ENCODE measurements around the gene ZNF546.
"Not testable (repeated sequence)": the region's sequence is repeated elsewhere in the genome, so short reads cannot be mapped to it uniquely, and the experiment has no call there.

Gene ZNF546

DNA sequence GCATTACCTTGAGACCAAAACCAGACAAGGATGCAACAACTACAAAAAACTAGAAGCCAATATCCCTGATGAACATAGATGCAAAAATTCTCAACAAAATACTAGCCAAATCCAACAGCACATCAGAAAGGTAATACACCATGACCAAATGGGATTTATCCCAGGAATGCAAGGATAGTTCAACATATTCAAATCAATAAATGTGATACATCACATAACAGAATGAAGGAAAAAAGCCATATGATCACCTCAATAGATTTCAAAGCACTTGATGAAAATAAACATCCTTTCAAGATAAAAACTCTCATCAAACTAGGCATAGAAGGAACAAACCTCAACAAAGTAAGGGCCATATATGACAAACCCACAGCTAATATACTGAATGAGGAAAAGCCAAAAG is 10.2 kb upstream of the ZNF546 start:
- no peak for DNase-seq (ENCODE audit: low read depth)

DNA sequence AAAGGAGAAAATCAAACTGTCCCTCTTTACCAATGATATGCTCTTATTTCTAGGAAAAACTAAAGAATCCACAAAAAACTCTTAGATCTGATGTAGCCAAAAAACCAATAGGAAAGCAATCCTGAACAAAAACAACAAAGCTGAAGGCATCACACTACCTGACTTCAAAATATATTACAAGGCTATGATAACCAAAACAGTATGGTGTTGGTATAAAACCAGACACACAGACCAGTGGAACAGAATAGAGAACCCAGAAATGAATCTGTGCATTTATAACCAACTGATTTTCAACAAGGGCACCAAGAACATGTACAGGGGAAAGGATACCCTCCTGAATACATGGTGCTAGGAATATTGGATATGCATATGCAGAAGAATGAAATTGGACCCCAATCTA is 9.7 kb upstream of the ZNF546 start:
- DNase-seq (ENCODE audit: low read depth): no peak

DNA sequence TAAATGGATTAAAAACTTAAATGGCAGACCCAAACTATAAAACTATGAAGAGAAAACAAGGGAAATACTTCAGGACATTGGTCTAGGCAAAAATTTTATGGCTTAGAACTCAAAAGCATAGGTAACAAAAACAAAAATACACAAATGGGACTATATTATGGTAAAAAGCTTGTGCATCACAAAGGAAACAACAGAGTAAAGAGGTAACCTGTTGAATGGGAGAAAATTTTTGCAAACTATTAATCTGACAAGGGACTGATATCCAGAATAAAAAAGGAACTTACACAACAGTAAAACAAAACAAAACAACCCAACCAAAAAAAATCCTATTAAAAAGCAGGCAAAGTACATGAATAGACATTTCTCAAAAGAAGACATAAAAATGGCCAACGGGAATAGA is 9.3 kb upstream of the ZNF546 start:
- DNase-seq (ENCODE audit: low read depth): no peak

DNA sequence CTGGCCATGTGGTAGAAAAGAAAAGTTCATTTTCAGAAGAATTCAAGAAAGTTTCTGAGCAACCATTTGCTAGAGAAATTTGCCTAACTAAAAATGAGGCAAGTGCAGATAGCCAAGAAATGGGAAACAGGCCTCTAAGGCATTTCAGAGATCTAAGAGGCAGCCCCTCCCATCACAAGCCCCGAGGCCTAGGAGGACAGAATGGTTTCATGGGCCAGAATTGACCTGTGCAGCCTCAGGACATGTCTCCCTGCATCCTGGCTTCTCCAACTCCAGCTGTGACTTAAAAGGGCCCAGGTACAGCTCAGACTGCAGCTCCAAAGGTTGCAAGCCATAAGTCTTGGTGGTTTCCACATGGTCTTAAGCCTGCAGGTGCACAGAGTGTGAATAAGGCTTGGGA is 3.3 kb upstream of the ZNF546 start:
- no peak for DNase-seq (ENCODE audit: low read depth)

DNA sequence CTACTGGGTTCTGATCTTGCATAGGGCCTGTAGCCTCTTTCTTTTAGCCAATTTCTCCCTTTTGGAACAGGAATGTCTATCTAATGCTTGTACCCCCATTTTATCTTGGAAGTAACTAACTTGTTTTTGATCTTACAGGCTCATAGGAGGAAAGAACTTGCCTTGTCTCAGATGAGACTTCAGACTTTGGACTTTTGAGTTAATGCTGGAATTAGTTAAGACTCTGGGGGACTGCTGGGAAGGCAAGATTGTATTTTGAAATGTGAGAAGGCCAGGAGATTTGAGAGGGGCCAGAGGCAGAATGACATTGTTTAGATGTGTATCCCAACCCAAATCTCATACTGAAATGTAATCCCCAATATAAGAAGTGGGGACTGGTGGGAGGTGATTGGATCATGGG is 2.5 kb upstream of the ZNF546 start:
- no peak for DNase-seq (ENCODE audit: low read depth)

DNA sequence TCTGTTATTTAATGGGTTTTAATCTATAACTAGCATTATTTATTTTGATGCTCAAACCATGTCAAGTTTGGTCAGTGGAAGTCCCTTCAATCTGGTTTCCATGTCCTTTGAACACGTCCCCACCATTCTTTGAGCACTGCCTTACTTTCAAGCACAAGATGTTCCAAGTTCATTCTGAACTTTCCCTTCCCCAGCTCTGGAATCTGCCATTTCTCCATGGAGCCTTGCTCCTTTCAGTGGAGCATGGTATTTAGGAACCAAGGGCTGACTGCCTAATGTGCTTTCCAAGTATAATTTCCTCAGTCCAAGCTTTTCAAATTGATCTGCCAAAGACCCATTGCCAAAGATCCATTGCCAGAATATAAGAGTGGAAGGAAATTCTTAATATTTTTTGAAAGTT is 1.1 kb upstream of the ZNF546 start:
- no peak for DNase-seq (ENCODE audit: low read depth)

DNA sequence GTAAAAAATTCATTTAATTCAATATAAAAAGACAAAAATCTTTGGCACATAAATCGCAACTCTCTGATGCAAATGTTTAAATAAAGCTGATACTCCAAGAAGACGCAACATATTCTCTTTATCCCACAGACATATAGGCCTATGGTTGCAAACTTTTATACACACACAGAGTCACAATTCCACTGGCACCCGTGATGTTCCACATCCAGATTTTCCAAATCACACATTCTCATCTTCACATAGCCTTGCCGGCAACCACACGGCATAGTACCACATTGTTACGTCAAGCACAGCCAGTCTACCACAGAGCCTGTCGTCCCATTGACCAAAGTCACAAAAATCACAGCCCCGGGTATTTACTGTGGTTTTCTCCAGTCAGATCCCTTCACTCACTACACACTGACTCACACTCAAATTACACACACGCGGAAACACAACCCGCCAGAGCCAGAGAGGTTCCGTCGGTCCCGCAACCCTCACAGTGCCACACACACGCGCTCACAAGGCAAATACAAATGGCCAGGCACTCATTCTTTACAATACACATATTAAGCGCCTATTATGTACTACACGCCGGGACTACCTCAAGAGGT is 546 bp upstream of the ZNF546 start:
- no peak for DNase-seq (ENCODE audit: low read depth)

DNA sequence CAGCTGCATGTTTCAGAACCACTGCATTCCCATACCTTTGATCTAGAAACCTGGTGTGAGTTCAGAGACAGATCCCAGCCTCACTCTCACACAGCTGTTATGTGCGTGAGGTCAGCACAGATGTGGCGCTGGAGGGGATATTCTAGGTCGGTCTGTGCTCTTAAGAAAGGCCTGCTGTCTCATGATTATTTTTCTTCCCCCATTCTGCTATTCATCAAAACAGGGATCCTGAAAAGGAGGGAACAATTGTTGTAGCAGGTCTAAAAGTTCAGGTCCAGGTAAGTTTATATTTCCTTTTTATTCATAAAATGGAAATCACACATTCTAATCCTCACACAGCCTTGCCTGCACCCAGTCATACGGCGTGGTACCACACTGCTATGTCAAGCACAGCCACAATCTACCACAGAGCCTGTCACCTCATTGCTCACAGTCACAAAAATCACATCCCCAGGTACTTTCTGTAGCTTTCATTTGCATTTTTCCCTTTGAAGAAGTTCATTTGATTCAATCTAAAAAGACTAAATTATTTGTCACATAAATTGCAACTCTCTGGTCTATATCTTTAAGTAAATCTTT is 867 bp downstream of the ZNF546 start:
- no peak for DNase-seq (ENCODE audit: low read depth)

DNA sequence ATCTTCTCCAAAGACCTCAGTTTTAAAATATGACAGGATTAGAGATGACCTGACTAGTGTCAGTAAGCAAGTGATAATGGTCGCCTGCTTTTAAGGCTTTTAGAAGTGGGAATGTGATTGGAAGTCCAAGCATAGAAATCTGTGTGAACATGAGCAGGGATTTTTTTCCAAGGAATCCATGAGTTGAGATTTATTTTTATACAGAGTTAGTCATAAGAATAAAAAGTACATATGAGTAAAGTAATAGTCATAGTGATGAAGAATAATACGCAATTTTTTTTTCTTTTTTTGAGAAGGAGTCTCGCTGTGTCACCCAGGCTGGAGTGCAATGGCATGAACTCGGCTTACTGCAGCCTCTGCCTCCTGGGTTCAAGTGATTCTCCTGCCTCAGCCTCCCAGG is 1.6 kb downstream of the ZNF546 start:
- DNase-seq (ENCODE audit: low read depth): no peak

DNA sequence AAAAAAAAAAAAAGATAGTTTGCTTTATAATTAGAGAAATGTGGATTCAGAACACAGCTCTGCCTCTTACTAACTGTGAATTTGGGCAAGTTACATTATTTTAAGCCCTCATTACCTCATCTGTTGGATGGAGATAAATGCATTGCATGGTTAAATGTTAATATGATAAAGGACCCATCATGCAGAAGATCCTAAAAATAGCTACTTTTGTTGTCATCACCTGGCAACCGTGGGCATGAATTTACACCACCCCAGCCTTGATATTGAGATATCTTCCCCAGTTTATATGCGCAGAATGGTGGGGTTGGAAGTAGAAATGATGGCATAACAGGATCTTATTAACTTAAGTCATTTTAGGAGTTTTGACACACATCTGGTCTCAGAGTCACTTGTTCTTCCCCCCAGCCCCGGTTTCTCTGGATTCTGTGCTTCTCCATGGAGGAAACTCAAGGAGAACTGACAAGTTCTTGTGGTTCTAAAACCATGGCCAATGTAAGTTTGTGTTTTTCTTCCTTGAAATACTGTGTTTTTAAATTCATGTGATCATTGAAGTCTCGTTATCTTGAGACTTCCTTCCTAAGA is 8.9 kb downstream of the ZNF546 start:
- no peak for DNase-seq (ENCODE audit: low read depth)

DNA sequence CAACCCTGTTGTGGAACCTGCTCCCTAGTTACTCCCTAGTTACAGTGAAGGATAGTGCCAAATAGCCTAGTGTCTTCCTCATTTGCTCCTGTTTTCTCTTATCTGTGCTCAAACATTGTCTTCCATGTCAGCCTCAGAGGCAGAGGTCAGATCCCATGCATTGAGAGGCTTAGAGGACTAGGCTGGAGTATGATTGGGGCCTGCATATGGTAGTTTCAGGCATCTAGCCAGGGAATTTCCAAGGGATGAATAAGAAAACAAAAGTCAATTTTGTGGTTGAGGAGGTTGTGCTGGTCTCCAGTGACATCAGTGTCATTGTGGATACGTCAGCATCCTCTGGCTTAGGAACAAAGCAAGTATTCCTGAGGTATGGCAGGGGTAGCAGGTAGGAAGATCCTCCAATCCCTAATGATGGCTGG is 9.4 kb downstream of the ZNF546 start:
- no peak for DNase-seq (ENCODE audit: low read depth)

DNA sequence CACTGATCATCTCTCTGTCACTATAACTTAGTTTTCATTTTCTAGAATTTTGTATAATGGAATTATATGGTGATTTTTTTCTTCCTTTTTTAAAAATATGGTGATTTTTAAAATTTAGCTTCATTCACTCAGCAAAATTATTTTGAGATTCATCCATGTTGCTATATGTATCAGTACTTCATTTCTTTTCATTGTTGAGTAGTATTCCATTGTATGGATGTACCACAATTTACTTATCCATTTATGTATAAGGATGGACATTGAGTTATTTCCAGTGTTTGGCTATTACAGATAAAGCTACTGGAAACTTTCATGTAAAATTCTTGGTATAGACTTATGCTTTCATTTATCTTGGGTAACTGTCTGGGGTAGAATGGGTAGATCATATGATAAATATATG is 12.8 kb downstream of the ZNF546 start:
- no peak for DNase-seq (ENCODE audit: low read depth)

DNA sequence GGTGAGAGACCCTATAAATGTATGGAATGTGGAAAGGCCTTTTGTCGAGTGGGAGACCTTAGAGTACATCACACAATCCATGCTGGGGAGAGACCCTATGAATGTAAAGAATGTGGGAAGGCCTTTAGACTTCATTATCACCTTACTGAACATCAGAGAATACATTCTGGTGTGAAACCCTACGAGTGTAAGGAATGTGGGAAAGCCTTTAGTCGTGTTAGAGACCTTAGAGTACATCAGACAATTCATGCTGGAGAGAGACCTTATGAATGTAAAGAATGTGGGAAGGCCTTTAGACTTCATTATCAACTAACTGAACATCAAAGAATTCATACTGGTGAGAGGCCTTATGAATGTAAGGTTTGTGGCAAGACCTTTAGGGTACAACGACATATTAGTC is 17.1 kb downstream of the ZNF546 start:
- DNase-seq (ENCODE audit: low read depth): no peak

DNA sequence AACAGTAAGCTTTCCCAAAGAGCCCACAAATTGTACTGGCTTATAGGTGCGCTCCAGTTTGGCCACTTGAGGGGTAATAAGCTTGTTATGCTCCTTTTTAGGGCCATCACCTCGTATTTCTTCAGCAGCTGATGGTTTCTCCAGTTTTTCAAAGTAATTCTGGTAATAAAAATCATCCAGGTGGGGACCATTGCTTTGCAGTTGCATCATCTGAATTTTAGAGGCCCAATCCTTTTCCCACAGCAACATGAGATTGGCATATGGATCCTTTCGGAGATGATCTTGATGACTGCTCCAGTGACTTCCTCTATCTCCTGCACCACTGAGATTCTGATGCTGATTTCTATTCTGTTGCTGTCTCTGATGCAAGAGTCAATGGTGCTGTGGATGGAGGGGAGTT is 27.1 kb downstream of the ZNF546 start:
- DNase-seq (ENCODE audit: low read depth): no peak

DNA sequence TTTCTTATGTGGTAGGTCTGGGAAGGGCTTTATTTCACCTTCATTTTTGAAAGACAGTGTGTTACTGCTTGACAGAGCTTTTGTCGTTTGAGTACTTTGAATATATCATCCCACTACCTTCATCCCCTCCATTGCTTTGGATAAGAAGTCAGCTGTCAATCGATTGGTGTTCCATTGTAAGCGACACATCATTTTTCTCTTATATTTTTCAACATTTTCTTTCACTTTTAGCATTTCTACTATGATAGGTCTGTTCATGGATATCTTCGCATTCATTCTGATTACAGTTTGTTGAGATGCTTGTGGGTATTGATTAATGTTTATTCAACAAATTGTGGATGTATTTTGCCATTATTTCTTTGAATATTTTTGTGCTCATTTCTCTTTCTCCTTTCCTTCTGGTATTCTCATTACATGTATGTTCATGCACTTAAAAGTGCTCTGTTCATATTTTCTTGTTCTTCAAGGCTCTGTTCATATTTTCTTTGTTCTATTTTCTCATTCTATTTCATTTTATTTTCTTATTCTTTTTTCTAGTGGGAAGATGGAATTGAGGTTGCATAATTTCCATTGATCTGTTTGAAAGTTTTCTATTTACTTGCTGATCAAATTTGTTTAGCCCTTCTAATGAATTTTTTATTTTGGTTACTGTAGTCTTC is 29.2 kb downstream of the ZNF546 start:
- no peak for DNase-seq (ENCODE audit: low read depth)

DNA sequence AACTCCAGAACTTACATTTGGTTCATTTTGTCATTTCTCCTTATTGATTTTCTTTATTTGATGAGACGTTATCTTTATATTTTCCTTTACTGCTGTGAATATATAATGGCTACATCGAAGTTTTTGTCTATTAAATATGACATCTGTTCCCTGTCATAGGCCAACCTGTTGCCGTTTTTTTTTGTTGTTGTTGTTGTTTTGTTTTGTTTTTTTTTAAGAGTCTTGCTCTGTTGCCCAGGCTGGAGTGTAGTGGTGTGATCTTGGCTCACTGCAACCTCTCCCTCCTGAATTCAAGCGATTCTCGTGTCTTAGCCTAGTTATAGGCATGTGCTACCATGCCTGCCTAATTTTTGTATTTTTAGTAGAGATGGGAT is 29.7 kb downstream of the ZNF546 start:
- no peak for DNase-seq (ENCODE audit: low read depth)

DNA sequence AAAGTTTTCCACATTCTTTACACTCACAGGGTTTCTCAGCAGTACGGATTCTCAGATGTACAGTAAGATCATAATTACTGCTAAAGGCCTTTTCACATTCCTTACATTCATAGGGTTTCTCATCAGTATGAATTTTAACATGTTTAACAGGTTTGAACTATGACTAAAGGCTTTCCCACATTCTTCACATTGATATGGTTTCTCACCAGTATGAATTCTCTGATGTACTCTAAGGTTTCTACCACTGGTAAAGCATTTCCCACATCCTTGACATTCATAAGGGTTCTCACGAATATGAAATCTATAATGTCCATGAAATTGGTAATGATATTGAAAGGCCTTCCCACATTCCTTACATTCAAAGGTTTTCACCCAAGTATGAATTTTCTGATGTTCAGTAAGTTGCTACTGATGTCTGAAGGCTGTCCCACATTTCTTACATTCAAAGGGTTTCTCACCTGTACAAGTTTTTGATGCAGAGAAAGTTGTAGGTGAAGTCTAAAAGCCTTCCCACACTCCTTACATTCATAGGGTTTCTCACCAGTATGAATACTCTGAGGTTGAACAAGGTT is 37.2 kb downstream of the ZNF546 start:
- DNase-seq (ENCODE audit: low read depth): no peak

DNA sequence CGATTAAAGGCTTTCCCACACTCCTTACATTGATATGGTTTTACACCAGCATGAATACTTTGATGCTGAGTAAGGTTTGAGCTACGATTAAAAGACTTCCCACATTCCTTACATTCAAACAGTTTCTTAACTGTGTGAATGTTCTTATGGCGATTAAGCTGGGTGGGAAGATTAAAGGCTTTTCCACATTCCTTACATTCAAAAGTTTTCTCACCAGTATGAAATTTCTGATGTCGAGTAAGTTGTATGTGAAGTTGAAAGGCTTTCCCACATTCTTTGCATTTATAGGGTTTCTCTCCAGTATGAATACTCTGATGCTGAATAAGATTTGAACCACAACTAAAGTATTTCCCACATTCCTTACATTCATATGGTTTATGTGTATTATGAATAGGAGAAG is 39.1 kb downstream of the ZNF546 start:
- no peak for DNase-seq (ENCODE audit: low read depth)

DNA sequence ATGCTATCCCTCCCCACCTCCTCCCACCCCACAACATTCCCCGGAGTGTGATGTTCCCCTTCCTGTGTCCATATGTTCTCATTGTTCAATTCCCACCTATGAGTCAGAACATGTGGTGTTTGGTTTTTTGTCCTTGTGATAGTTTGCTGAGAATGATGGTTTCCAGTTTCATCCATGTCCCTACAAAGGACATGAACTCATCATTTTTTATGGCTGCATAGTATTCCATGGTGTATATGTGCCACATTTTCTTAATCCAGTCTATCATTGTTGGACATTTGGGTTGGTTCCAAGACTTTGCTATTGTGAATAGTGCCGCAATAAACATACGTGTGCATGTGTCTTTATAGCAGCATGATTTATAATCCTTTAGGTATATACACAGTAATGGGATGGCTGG is 41.2 kb downstream of the ZNF546 start:
- DNase-seq (ENCODE audit: low read depth): not testable (repeated sequence)

DNA sequence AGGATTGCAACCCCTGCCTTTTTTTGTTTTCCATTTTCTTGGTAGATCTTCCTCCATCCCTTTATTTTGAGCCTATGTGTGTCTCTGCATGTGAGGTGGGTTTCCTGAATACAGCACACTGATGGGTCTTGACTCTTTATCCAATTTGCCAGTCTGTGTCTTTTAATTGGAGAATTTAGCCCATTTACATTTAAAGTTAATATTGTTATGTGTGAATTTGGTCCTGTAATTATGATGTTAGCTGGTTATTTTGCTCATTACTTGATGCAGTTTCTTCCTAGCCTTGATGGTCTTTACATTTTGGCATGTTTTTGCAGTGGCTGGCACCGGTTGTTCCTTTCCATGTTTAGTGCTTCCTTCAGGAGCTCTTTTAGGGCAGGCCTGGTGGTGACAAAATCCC is 44.9 kb downstream of the ZNF546 start:
- DNase-seq (ENCODE audit: low read depth): not testable (repeated sequence)

DNA sequence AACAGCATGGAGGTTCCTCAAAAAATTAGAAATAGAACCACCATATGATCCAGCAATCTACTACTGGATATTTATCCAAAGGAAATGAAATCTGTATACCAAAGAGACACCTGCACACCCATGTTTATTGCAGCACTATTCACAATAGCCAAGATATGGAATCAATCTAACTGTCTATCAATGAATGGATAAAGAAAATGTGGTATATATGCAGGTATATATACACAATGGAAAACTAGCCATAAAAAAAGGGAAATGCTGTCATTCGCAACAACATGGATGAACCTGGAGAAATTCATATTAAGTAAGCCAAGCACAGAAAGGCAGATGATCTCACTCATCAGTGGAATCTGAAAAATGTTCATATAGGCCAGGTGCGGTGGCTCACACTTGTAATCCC is 56.6 kb downstream of the ZNF546 start:
- no peak for DNase-seq (ENCODE audit: low read depth)

DNA sequence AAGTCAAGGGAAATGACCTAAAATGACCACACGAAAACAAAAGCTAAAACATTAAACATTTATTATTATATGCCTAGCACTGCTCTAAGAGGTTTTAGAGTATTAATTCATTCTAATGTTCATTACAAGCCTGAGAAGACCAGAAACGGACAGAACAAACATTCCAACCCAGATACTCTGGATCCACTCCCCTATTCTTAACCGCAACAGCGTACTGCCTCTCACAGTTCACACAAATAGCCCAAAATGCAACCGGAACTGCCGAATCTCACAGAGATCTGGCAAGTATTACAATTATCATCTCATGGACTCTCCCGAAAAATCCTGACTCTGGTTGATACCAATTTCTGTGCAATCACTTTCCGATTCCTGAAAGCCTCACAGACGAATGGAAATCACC is 57.8 kb downstream of the ZNF546 start:
- no peak for DNase-seq (ENCODE audit: low read depth)

DNA sequence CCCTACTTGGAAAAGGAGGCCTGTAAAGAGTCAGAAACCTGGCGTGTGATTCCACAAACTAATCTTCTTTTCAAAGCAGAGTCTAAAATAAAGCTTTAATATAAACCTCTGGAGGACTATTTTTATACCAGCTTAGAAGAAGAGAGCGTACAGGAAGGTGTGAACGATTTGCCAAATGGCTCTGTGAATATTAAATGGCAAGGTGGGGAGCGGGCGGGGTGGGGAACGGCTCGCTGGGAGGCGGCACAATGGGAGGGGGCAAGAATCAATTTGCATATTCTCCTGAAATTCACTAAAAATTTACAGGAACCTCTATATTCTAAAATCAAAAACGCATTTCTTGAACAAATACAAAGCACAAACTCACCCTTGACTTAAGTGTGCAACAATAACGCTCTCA is 58.2 kb downstream of the ZNF546 start:
- no peak for DNase-seq (ENCODE audit: low read depth)
